ENCODE measurements around the gene DBNL. TPM values are rescaled to one million over a fixed set of nuclear protein-coding genes. Genes with fewer than 3 reads are reported as not detected.

DBNL gene
- total RNA-seq, 1 donor from 2014 or later: 47.5 TPM

DNA sequence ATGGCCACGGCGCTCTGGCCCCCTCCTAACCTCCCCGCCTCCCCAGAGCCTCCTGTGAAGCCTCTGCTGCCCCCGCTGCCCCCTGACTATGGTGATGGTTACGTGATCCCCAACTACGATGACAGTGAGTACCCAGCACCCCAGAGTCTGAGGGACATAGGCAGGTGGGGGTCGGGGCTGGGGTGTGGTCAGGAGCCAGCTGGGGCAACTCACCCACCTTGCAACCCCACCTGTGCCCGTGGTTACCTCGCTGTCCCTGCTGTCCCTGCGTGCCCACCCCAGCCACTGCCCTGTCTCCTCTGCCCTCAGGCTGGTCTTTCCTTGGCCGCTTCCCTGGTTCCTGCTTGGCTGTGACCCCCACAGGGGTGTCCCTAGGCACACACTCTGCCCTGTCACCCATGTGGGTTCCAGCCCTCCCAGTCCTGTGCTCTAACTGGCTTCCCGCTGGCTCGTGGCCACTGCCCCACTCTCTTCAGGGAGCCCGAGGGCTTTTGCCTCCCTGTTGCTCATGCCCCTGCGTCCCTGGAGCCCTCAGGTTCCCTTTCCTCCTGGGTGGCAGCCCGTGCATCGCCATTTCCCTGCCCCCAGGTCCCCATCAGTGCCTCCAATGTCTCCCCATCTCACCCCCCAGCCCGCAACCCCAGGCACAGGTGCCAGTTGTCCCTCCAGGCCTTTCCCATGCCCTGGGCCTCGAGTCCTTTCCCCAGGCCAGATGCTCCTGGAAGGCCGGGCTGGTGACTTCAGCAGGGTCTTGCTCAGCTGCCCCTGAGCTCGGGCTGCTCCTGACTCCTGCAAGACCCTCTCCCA lies 63.7 kb downstream of the DBNL start:
- Mint-ChIP-seq H3K4me1 (ENCODE audit: unreplicated experiment) (peaks cover 13% of the 10 kb centered on the region), H3K9me3 (ENCODE audit: unreplicated experiment) (no peaks in the 10 kb centered on the region), H3K4me3 (ENCODE audit: unreplicated experiment) (no peak overlapping the region), H3K27me3 (ENCODE audit: unreplicated experiment) (peaks cover 14% of the 10 kb centered on the region), H3K36me3 (ENCODE audit: low read depth, unreplicated experiment) (peaks cover 7% of the 10 kb centered on the region), H3K27ac (ENCODE audit: unreplicated experiment) (no peak overlapping the region)
- no peak for DNase-seq (ENCODE audit: low spot score)
- TF ChIP-seq, protein P1, sequence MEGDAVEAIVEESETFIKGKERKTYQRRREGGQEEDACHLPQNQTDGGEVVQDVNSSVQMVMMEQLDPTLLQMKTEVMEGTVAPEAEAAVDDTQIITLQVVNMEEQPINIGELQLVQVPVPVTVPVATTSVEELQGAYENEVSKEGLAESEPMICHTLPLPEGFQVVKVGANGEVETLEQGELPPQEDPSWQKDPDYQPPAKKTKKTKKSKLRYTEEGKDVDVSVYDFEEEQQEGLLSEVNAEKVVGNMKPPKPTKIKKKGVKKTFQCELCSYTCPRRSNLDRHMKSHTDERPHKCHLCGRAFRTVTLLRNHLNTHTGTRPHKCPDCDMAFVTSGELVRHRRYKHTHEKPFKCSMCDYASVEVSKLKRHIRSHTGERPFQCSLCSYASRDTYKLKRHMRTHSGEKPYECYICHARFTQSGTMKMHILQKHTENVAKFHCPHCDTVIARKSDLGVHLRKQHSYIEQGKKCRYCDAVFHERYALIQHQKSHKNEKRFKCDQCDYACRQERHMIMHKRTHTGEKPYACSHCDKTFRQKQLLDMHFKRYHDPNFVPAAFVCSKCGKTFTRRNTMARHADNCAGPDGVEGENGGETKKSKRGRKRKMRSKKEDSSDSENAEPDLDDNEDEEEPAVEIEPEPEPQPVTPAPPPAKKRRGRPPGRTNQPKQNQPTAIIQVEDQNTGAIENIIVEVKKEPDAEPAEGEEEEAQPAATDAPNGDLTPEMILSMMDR (IDR thresholded peaks at IDR 0.05; ENCODE audit: unreplicated experiment): no peak

DNA sequence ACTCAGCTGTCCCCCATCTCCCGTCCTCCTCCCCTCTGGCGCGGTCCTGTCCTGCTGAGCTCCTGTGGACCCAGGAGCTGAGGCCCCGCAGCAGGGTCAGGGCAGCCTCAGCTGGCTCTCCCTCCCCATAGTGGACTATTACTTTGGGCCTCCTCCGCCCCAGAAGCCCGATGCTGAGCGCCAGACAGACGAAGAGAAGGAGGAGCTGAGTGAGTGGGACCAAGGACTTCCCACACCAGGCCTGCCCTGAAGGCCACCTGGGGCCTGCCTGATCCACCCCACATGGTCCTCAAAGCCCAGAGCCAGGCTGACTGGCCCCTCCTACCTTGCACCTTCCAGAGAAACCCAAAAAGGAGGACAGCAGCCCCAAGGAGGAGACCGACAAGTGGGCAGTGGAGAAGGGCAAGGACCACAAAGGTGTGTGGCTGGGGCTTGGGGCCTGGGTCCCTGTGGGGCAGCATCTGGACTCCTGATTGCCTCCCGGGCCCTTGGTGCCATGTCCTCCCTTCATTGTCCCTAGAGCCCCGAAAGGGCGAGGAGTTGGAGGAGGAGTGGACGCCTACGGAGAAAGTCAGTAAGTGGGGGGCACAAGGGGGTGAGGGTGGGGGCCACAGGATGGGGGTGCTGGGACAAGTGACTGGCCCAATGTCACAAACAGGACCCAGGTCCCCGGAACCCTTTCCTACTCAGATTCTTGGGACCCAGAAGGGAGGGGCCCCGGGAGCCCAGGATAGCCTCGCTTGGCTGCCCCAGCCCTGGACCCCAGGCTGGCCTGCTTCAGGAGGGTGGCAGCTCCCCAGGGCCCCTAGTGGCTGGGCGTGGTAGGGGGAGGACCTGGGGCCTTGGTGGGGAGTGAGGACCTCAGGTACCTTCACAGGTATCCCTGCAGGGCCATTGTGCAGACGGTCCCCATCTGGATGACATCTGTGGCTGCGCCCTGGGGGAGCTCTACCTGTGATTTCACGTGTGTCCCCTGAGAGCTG lies 64.6 kb downstream of the DBNL start:
- peaks cover 12% of the 10 kb centered on the region for H3K36me3 Mint-ChIP-seq (ENCODE audit: low read depth, unreplicated experiment)
- H3K27ac Mint-ChIP-seq (ENCODE audit: unreplicated experiment): no peak overlapping the region
- no peak for DNase-seq (ENCODE audit: low spot score)
- peaks cover 9% of the 10 kb centered on the region for H3K4me1 Mint-ChIP-seq (ENCODE audit: unreplicated experiment)
- H3K4me3 Mint-ChIP-seq (ENCODE audit: unreplicated experiment): no peak overlapping the region
- H3K9me3 Mint-ChIP-seq (ENCODE audit: unreplicated experiment): no peaks in the 10 kb centered on the region
- TF ChIP-seq, protein P1 (IDR thresholded peaks at IDR 0.05; ENCODE audit: unreplicated experiment): no peak
- H3K27me3 Mint-ChIP-seq (ENCODE audit: unreplicated experiment): peaks cover 12% of the 10 kb centered on the region

DNA sequence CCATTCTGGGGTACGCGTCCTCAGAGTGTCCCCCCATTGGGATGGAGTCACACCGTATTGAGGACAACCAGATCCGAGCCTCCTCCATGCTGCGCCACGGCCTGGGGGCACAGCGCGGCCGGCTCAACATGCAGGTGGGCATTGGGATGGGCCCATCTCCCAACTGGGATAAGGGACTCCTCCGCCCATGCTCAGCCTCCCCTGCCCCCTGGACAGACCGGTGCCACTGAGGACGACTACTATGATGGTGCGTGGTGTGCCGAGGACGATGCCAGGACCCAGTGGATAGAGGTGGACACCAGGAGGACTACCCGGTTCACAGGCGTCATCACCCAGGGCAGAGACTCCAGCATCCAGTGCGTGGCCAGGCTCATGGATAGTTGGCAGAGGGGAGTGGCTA lies 65.5 kb downstream of the DBNL start:
- H3K9me3 Mint-ChIP-seq (ENCODE audit: unreplicated experiment): no peaks in the 10 kb centered on the region
- peaks cover 9% of the 10 kb centered on the region for H3K4me1 Mint-ChIP-seq (ENCODE audit: unreplicated experiment)
- H3K4me3 Mint-ChIP-seq (ENCODE audit: unreplicated experiment): no peak overlapping the region
- peaks cover 12% of the 10 kb centered on the region for H3K36me3 Mint-ChIP-seq (ENCODE audit: low read depth, unreplicated experiment)
- no peak for DNase-seq (ENCODE audit: low spot score)
- peaks cover 10% of the 10 kb centered on the region for H3K27me3 Mint-ChIP-seq (ENCODE audit: unreplicated experiment)
- no peak overlapping the region for H3K27ac Mint-ChIP-seq (ENCODE audit: unreplicated experiment)
- TF ChIP-seq, protein P1 (IDR thresholded peaks at IDR 0.05; ENCODE audit: unreplicated experiment): no peak

DNA sequence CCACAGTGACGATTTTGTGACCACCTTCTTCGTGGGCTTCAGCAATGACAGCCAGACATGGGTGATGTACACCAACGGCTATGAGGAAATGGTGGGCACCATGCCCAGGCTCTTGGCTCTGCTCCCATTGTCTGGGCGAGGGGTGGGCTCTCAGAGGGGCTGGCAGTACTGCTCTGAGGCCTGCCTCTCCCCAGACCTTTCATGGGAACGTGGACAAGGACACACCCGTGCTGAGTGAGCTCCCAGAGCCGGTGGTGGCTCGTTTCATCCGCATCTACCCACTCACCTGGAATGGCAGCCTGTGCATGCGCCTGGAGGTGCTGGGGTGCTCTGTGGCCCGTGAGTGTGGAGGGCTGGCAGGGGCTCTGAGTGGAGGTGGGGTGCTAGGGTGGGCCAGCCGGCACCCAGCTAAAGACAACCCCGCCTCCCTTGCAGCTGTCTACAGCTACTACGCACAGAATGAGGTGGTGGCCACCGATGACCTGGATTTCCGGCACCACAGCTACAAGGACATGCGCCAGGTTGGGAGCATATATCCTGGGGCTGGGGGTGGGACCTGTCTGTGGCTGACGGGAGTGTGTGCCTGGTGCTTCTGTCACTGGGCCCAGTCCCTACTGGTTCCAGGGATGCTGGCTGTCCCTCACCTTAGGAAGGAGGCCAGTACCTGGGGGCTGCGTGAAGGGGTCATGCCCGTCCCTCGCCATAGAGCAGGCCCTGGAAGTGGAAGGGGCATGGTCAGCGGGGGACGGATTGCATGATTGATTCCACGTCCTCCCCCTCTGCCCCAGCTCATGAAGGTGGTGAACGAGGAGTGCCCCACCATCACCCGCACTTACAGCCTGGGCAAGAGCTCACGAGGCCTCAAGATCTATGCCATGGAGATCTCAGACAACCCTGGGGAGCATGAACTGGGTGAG lies 66.5 kb downstream of the DBNL start:
- H3K4me3 Mint-ChIP-seq (ENCODE audit: unreplicated experiment): no peak overlapping the region
- H3K27me3 Mint-ChIP-seq (ENCODE audit: unreplicated experiment): peaks cover 6% of the 10 kb centered on the region
- peaks cover under 1% of the 10 kb centered on the region for H3K4me1 Mint-ChIP-seq (ENCODE audit: unreplicated experiment)
- H3K9me3 Mint-ChIP-seq (ENCODE audit: unreplicated experiment): no peaks in the 10 kb centered on the region
- DNase-seq (ENCODE audit: low spot score): no peak
- H3K36me3 Mint-ChIP-seq (ENCODE audit: low read depth, unreplicated experiment): peaks cover 8% of the 10 kb centered on the region
- TF ChIP-seq, protein P1 (IDR thresholded peaks at IDR 0.05; ENCODE audit: unreplicated experiment): no peak
- no peak overlapping the region for H3K27ac Mint-ChIP-seq (ENCODE audit: unreplicated experiment)

Small RNAs within 50 kb of the gene (microRNA-seq; reads per million reads assigned to microRNA genes)
- 0.56 reads per million for gene MIR6837 (ENCODE audit: unreplicated experiment)
- gene MIR6838 (ENCODE audit: unreplicated experiment): 0.49 reads per million

Other genes with a start within 250 kb of the DBNL start
- 51.8 TPM for gene MRPS24, start 175.2 kb upstream of the DBNL start, total RNA-seq (ENCODE audit: unreplicated experiment)
- 13.0 TPM for gene URGCP, start 138.1 kb upstream of the DBNL start, total RNA-seq (ENCODE audit: unreplicated experiment)
- gene UBE2D4, start 118.3 kb upstream of the DBNL start, total RNA-seq (ENCODE audit: unreplicated experiment): 9.3 TPM
- gene SPDYE1, start 46.8 kb upstream of the DBNL start, total RNA-seq (ENCODE audit: unreplicated experiment): not detected
- gene PGAM2, start 20.9 kb downstream of the DBNL start, total RNA-seq (ENCODE audit: unreplicated experiment): not detected
- 16.9 TPM for gene POLM, start 37.8 kb downstream of the DBNL start, total RNA-seq (ENCODE audit: unreplicated experiment)
- gene AEBP1, start 59.6 kb downstream of the DBNL start, total RNA-seq (ENCODE audit: unreplicated experiment): 22.2 TPM
- 39.9 TPM for gene POLD2, start 78.8 kb downstream of the DBNL start, total RNA-seq (ENCODE audit: unreplicated experiment)
- 0.82 TPM for gene MYL7, start 96.6 kb downstream of the DBNL start, total RNA-seq (ENCODE audit: unreplicated experiment)
- gene GCK, start 144.7 kb downstream of the DBNL start, total RNA-seq (ENCODE audit: unreplicated experiment): not detected
- gene YKT6, start 156.3 kb downstream of the DBNL start, total RNA-seq (ENCODE audit: unreplicated experiment): 98.4 TPM